Osteocyte (in vitro differentiated cells): ENCODE data around the gene FAM3D. TPM values are rescaled to one million over a fixed set of nuclear protein-coding genes. Genes with fewer than 3 reads are reported as not detected.
A peak's percentile ranks its signal among the peaks of the same experiment; 100 is the strongest.

Source experiments
- DNase-seq: peaks from one replicate; pipeline ENCODE4 v3.0.0; 2021; ENCODE audit warnings: mixed read lengths; ENCODE audit not compliant: unreplicated experiment; ENCODE audit errors: extremely low spot score
- H3K27ac Mint-ChIP-seq: one replicate; pipeline ENCODE4 v1.8.0; 2021; ENCODE audit warnings: mild to moderate bottlenecking, mixed read lengths; ENCODE audit not compliant: unreplicated experiment
- H3K27me3 Mint-ChIP-seq: one replicate; pipeline ENCODE4 v1.8.0; 2021; ENCODE audit warnings: mixed read lengths; ENCODE audit not compliant: unreplicated experiment
- H3K36me3 Mint-ChIP-seq: one replicate; pipeline ENCODE4 v1.8.0; 2021; ENCODE audit warnings: mixed read lengths; ENCODE audit not compliant: unreplicated experiment
- H3K4me1 Mint-ChIP-seq: one replicate; pipeline ENCODE4 v1.8.0; 2021; ENCODE audit warnings: mixed read lengths; ENCODE audit not compliant: unreplicated experiment
- H3K4me3 Mint-ChIP-seq: one replicate; pipeline ENCODE4 v1.8.0; 2021; ENCODE audit warnings: mild to moderate bottlenecking, moderate library complexity, mixed read lengths; ENCODE audit not compliant: unreplicated experiment
- H3K9me3 Mint-ChIP-seq: one replicate; pipeline ENCODE4 v1.8.0; 2021; ENCODE audit warnings: mixed read lengths; ENCODE audit not compliant: unreplicated experiment
- CTCF ChIP-seq: fragments of 200-600 bp; sonication (generic); IDR thresholded peaks from 2 replicates; pipeline ENCODE4 v1.5.0; 2021; ENCODE audit warnings: antibody characterized with exemption, mild to moderate bottlenecking, moderate library complexity
- total RNA-seq: library from RNA; stranded (reverse); gene quantifications from 2 replicates; pipeline ENCODE4 v1.2.1, GENCODE V29; 2021

Gene FAM3D
- total RNA-seq, 1 donor from 2014 or later, result not detected

GRCh38 chr3:58639842-58640241 lies 26.7 kb downstream of the FAM3D start:
- Mint-ChIP-seq H3K9me3 (no peaks in the 10 kb centered on the region), H3K36me3 (no peaks in the 10 kb centered on the region), H3K4me1 (peaks cover 8% of the 10 kb centered on the region), H3K27me3 (no peaks in the 10 kb centered on the region), H3K27ac (no peak overlapping the region), H3K4me3 (no peak overlapping the region)
- TF ChIP-seq CTCF, result no peak
- peak; percentile 79 for DNase-seq

GRCh38 chr3:58639001-58639400 lies 27.6 kb downstream of the FAM3D start:
- Mint-ChIP-seq H3K27ac (no peak overlapping the region), H3K36me3 (no peaks in the 10 kb centered on the region), H3K9me3 (no peaks in the 10 kb centered on the region), H3K4me3 (no peak overlapping the region), H3K27me3 (no peaks in the 10 kb centered on the region), H3K4me1 (peaks cover 8% of the 10 kb centered on the region)
- DNase-seq, result no peak
- no peak for TF ChIP-seq CTCF

- no peaks in the 10 kb centered on the region for H3K9me3 Mint-ChIP-seq
- no peak overlapping the region for H3K27ac Mint-ChIP-seq
- DNase-seq, result no peak
- no peak for TF ChIP-seq CTCF
- no peaks in the 10 kb centered on the region for H3K36me3 Mint-ChIP-seq
- peaks cover 9% of the 10 kb centered on the region for H3K4me1 Mint-ChIP-seq
- H3K27me3 Mint-ChIP-seq, result no peaks in the 10 kb centered on the region
- no peak overlapping the region for H3K4me3 Mint-ChIP-seq
Observed at GRCh38 chr3:58638591-58638990, 28.0 kb downstream of the FAM3D start.

GRCh38 chr3:58637509-58637908 lies 29.1 kb downstream of the FAM3D start:
- Mint-ChIP-seq H3K27me3 (no peaks in the 10 kb centered on the region), H3K4me1 (peaks cover 11% of the 10 kb centered on the region), H3K27ac (no peak overlapping the region), H3K9me3 (no peaks in the 10 kb centered on the region), H3K4me3 (no peak overlapping the region), H3K36me3 (no peaks in the 10 kb centered on the region)
- TF ChIP-seq CTCF, result no peak
- DNase-seq, result no peak

- DNase-seq, result peak; percentile 69
- Mint-ChIP-seq H3K4me1 (peaks cover 11% of the 10 kb centered on the region), H3K4me3 (no peak overlapping the region), H3K9me3 (no peaks in the 10 kb centered on the region), H3K27me3 (no peaks in the 10 kb centered on the region), H3K36me3 (no peaks in the 10 kb centered on the region), H3K27ac (no peak overlapping the region)
- no peak for TF ChIP-seq CTCF
Observed at GRCh38 chr3:58635371-58636285, 30.9 kb downstream of the FAM3D start.
